PC-3 (cell line): ENCODE measurements around the gene PPTC7. TPM values are rescaled to one million over a fixed set of nuclear protein-coding genes. Genes with fewer than 3 reads are reported as not detected.

Experiments used
- ATAC-seq: fragments of 200-7000 bp; cut with Tn5 transposase; 2 replicates; pipeline ENCODE4 v1.9.1; 2020; ENCODE audit warnings: mild to moderate bottlenecking, moderate library complexity
- BruUV-seq: library from RNA; stranded (reverse); fragments of 400-500 nt; replicated peaks from 2 replicates; lab custom pipeline; 2021; lab: Mats Ljungman, UMichigan
- CTCF ChIA-PET: fragments of 300-600 bp; sonication (Branson Sonifier 250); formaldehyde crosslinking; loops from one replicate; lab custom pipeline; 2022; ENCODE audit warnings: antibody characterized with exemption; lab: Charles Lee
- POLR2A ChIA-PET: fragments of 300-600 bp; sonication (Branson Sonifier 250); formaldehyde crosslinking; loops from one replicate; lab custom pipeline; 2022; ENCODE audit warnings: antibody characterized with exemption; ENCODE audit not compliant: unreplicated experiment; lab: Charles Lee
- DNase-seq: peaks from one replicate; pipeline ENCODE4 v3.0.0-alpha.2; 2015
- H2AFZ ChIP-seq: fragments of 300-600 bp; sonication (generic); 2 replicates; pipeline ENCODE4 v1.6.0; 2016; ENCODE audit warnings: antibody characterized with exemption, low read length
- H3F3A ChIP-seq: fragments of 300-600 bp; sonication (generic); one replicate; pipeline ENCODE4 v1.6.0; 2017; ENCODE audit warnings: antibody characterized with exemption, low read length, control low read depth, mild to moderate bottlenecking; ENCODE audit not compliant: unreplicated experiment
- H3K27ac ChIP-seq: fragments of 300-600 bp; sonication (generic); 2 replicates; pipeline ENCODE4 v1.5.1; 2016; ENCODE audit warnings: mild to moderate bottlenecking, low read length
- H3K27me3 ChIP-seq: fragments of 300-600 bp; sonication (generic); 2 replicates; pipeline ENCODE4 v1.6.1; 2016; ENCODE audit warnings: low read length, mixed read lengths
- H3K36me3 ChIP-seq: fragments of 300-600 bp; sonication (generic); 2 replicates; pipeline ENCODE4 v1.6.1; 2016; ENCODE audit warnings: low read depth, mixed run types, low read length, mixed read lengths
- H3K4me1 ChIP-seq: fragments of 300-600 bp; sonication (generic); 2 replicates; pipeline ENCODE4 v1.5.1; 2016; ENCODE audit warnings: low read length; ENCODE audit not compliant: insufficient read depth
- H3K4me2 ChIP-seq: fragments of 300-600 bp; sonication (generic); 2 replicates; pipeline ENCODE4 v1.6.0; 2016; ENCODE audit warnings: low read length
- H3K4me3 ChIP-seq: fragments of 300-600 bp; sonication (generic); 2 replicates; pipeline ENCODE4 v1.5.1; 2016; ENCODE audit warnings: mild to moderate bottlenecking, low read length, mixed read lengths
- H3K79me2 ChIP-seq: fragments of 300-600 bp; sonication (generic); 2 replicates; pipeline ENCODE4 v1.6.1; 2017; ENCODE audit warnings: low read length, mixed read lengths
- H3K9ac ChIP-seq: fragments of 300-600 bp; sonication (generic); 2 replicates; pipeline ENCODE4 v1.6.0; 2016; ENCODE audit warnings: mild to moderate bottlenecking, low read length
- H3K9me2 ChIP-seq: fragments of 300-600 bp; sonication (generic); replicated peaks from 2 replicates; pipeline ENCODE4 v1.6.1; 2016; ENCODE audit warnings: mixed run types, low read length, mixed read lengths
- H3K9me3 ChIP-seq: fragments of 300-600 bp; sonication (generic); 2 replicates; pipeline ENCODE4 v1.6.1; 2016; ENCODE audit warnings: low read length, mixed read lengths
- H4K20me1 ChIP-seq: fragments of 300-600 bp; sonication (generic); 2 replicates; pipeline ENCODE4 v1.6.1; 2016; ENCODE audit warnings: low read length, mixed read lengths
- EZH2 ChIP-seq: fragments of 300-600 bp; sonication (generic); IDR thresholded peaks from one replicate; pipeline ENCODE4 v1.6.1; 2017; ENCODE audit warnings: antibody characterized with exemption, mild to moderate bottlenecking, low read length; ENCODE audit not compliant: unreplicated experiment
- EZH2phosphoT487 ChIP-seq: fragments of 300-600 bp; sonication (generic); IDR thresholded peaks from 2 replicates; pipeline ENCODE4 v1.6.1; 2018; ENCODE audit warnings: mild to moderate bottlenecking, antibody characterized with exemption, low read length, borderline replicate concordance
- intact Hi-C: fragments of 100-400 bp; cut with micrococcal nuclease; formaldehyde crosslinking; loops from 2 replicates; pipeline ENCODE4 v1.9.0; 2023
- total RNA-seq: library from RNA; depleted of rRNA; stranded (reverse); fragments of >200 nt; gene quantifications from 2 replicates; pipeline ENCODE4 v1.2.3, GENCODE V29; 2014
- TF ChIP-seq, protein P1 (sequence below): fragments of 300-600 bp; sonication (generic); conservative IDR thresholded peaks from 2 replicates; pipeline ENCODE4 v1.5.1; 2017; ENCODE audit warnings: antibody characterized with exemption, low read depth, mild to moderate bottlenecking, low read length

The PPTC7 gene
- total RNA-seq, 1 experiment from 2014 or later, result 9.0 TPM

DNA sequence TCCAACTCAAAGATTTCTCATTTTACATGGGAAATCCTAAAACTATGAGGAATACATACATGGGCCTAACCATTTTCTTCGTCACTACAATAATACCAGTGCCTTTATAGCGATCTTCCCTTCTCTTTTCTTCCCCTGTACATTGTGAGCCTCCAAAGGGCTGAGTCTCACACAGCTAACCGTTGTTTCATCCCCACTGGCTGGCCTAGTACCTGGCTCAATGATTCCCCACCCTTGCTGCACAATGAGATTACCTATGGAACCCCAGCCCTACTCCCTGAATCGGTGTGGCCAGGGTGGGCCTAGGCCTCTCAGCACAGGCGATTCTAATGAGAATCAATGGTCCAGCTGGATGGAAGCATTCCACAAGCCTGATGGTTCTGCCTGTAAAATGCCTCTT is 16.1 kb downstream of the PPTC7 start:
- intact Hi-C loops, result loop anchor here (1.0 kb wide), 1 partner anchor 11 kb away; no protein-coding TSS in a partner anchor
- H3F3A ChIP-seq, result peaks cover 9% of the 10 kb centered on the region
- peaks cover 7% of the 10 kb centered on the region for H3K9me3 ChIP-seq
- ATAC-seq (no peak), DNase-seq (no peak)
- no peaks in the 10 kb centered on the region for H3K27me3 ChIP-seq
- no peak overlapping the region for H2AFZ ChIP-seq
- peaks cover 46% of the 10 kb centered on the region for H3K4me1 ChIP-seq
- TF ChIP-seq, protein P1, sequence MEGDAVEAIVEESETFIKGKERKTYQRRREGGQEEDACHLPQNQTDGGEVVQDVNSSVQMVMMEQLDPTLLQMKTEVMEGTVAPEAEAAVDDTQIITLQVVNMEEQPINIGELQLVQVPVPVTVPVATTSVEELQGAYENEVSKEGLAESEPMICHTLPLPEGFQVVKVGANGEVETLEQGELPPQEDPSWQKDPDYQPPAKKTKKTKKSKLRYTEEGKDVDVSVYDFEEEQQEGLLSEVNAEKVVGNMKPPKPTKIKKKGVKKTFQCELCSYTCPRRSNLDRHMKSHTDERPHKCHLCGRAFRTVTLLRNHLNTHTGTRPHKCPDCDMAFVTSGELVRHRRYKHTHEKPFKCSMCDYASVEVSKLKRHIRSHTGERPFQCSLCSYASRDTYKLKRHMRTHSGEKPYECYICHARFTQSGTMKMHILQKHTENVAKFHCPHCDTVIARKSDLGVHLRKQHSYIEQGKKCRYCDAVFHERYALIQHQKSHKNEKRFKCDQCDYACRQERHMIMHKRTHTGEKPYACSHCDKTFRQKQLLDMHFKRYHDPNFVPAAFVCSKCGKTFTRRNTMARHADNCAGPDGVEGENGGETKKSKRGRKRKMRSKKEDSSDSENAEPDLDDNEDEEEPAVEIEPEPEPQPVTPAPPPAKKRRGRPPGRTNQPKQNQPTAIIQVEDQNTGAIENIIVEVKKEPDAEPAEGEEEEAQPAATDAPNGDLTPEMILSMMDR, result no peak
- TF ChIP-seq EZH2phosphoT487 (no peak), EZH2 (no peak)
- peak overlapping the region; percentile 78; the same call in 1 of the 2 replicates for H3K4me2 ChIP-seq
- no peak overlapping the region for H3K4me3 ChIP-seq
- no peaks in the 10 kb centered on the region for H3K9me2 ChIP-seq
- H3K9ac ChIP-seq, result no peak overlapping the region
- H3K36me3 ChIP-seq, result peaks cover 16% of the 10 kb centered on the region
- ChIA-PET CTCF (no interaction called here), POLR2A (no interaction called here)
- H4K20me1 ChIP-seq, result peaks cover 23% of the 10 kb centered on the region
- H3K27ac ChIP-seq, result peak overlapping the region; percentile 89
- BruUV-seq, result no TSS peak
- peaks cover 85% of the 10 kb centered on the region for H3K79me2 ChIP-seq

DNA sequence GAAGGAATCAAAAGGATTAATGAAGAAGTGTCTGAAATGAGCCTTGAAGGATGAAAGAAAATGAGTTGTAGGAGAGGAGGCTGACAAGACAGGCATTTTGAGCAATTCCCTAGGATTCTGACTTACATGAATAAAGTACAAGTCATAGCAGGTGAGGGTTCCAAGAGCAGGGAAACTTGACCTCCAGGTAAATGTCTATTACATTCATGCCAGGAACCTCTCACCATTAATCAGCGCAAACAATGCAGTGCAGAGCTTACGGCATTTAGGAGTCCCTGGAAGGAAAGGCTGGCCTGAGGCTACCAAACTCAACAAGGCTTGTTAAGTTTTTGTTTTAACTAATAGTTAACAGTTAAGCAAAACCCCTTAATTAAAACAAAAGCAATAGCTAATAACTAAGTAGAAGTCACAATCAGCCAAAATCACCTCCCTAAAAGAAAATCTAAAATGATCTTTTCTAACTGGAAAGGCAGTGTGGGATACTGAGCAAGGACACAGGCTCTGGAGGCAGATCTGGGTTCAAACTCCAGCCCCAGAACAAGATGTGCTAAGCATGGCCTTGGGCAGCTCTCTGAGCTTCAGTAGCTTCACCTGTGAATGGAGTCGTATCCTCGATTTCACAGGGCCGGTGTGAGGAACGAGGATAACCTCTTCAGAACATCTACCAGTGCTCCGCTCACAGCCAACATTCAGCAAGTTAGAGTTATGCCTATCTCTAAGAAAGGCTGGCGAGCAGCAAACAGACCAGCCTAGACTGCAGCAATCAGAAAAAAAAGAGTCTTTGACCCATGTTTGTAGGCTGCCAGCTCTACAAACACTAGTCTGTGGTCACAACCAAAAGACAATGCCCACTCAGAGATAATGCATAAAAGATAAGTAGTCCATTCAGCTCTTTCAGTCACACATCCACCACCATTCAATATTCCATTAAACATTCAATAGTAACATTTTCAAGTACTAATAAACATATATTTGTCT is 16.9 kb downstream of the PPTC7 start:
- Histone ChIP-seq H2AFZ (no peak overlapping the region), H3K27ac (peak overlapping the region; percentile 89), H3K4me1 (peaks cover 46% of the 10 kb centered on the region), H3K9ac (peak overlapping the region; percentile 40), H3K9me3 (no peaks in the 10 kb centered on the region), H3F3A (peaks cover 9% of the 10 kb centered on the region), H3K9me2 (no peaks in the 10 kb centered on the region), H3K4me2 (peak overlapping the region; percentile 78), H4K20me1 (peaks cover 23% of the 10 kb centered on the region), H3K79me2 (peaks cover 85% of the 10 kb centered on the region), H3K27me3 (no peaks in the 10 kb centered on the region), H3K36me3 (peaks cover 8% of the 10 kb centered on the region; the same call in 1 of the 2 replicates), H3K4me3 (peak overlapping the region; percentile 19; the same call in 1 of the 2 replicates)
- peak; percentile 98 for DNase-seq
- ATAC-seq, result peak; percentile 92
- TF ChIP-seq EZH2, result no peak
- ChIA-PET CTCF (interaction anchor here (0.6 to 1.3 kb wide), 2 partner anchors 14 to 15 kb away, joined by 3 to 4 read pairs; no protein-coding TSS in a partner anchor), POLR2A (interaction anchor here (0.5 to 1.1 kb wide), 2 partner anchors 12 kb away, joined by 3 read pairs; no protein-coding TSS in a partner anchor)
- no TSS peak for BruUV-seq
- intact Hi-C loops, result loop anchor here (1.0 kb wide), 1 partner anchor 12 kb away; no protein-coding TSS in a partner anchor

DNA sequence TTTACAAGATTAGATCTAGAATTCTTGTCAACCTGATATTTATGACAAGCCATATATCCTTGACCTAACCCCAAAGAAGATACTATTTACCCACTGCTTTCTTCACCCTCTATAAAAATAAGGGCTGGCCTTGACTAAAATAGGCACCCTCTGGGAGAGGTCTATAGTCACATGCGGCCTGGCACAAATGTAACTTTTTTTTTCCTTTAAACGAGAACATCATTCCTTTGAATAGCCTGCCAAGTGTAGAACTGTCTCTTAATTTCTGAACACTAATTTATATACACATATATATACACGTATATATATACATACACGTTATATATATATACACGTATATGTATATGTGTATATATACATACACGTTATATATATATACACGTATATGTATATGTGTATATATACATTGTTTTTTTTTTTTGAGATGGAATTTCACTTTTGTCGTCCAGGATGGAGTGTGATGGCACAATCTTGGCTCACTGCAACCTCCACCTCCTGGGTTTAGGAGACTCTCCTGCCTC is 18.6 kb downstream of the PPTC7 start:
- peaks cover 29% of the 10 kb centered on the region for H4K20me1 ChIP-seq
- H3K9me2 ChIP-seq, result no peaks in the 10 kb centered on the region
- no peak for ATAC-seq
- intact Hi-C loops, result no loop called here
- peaks cover 46% of the 10 kb centered on the region for H3K4me1 ChIP-seq
- no peaks in the 10 kb centered on the region for H3K27me3 ChIP-seq
- H3F3A ChIP-seq, result peaks cover 9% of the 10 kb centered on the region
- TF ChIP-seq, protein P1, result no peak
- TF ChIP-seq EZH2phosphoT487 (no peak), EZH2 (no peak)
- CTCF ChIA-PET, result no interaction called here
- H2AFZ ChIP-seq, result no peak overlapping the region
- no TSS peak for BruUV-seq
- peak overlapping the region; percentile 3; the same call in 1 of the 2 replicates for H3K4me2 ChIP-seq
- no peak overlapping the region for H3K9ac ChIP-seq
- no peak overlapping the region for H3K4me3 ChIP-seq
- POLR2A ChIA-PET, result no interaction called here
- H3K36me3 ChIP-seq, result peaks cover 4% of the 10 kb centered on the region; the same call in 1 of the 2 replicates
- H3K9me3 ChIP-seq, result no peaks in the 10 kb centered on the region
- DNase-seq, result no peak
- no peak overlapping the region for H3K27ac ChIP-seq
- peaks cover 97% of the 10 kb centered on the region for H3K79me2 ChIP-seq
